T-cell (primary cell): Measurements from ENCODE around the gene ZNF683. TPM values are rescaled to one million over a fixed set of nuclear protein-coding genes. Genes with fewer than 3 reads are reported as not detected.

Experiments used
- ATAC-seq, 4 experiments: fragments of 200-7000 bp in 3 of 4; fragments of 150-1000 bp in 1 of 4; cut with Tn5 transposase; replicated peaks in 1 of 4; 1 replicate in 3 of 4; 2 replicates in 1 of 4; pipeline ENCODE4 v1.10.0; 2021; ENCODE audit warnings: moderate library complexity in 3 of 4, mild to moderate bottlenecking in 2 of 4, moderate number of reproducible peaks in 1 of 4
- CTCF ChIA-PET, 2 donors: fragments of 300-600 bp; sonication (Branson Sonifier 250); formaldehyde crosslinking; loops; one replicate each; lab custom pipeline; 2022; ENCODE audit warnings: antibody characterized with exemption in 2 of 2; lab: Charles Lee
- POLR2A ChIA-PET, 2 donors: fragments of 300-600 bp; sonication (Branson Sonifier 250); formaldehyde crosslinking; loops; one replicate each; lab custom pipeline; 2022; ENCODE audit warnings: antibody characterized with exemption in 2 of 2; lab: Charles Lee
- DNase-seq, 35 experiments: peaks; one replicate each; pipeline versions ENCODE4 v3.0.0 to v3.0.0-alpha.2; 2013 to 2023
- H3K27ac ChIP-seq: one replicate; pipeline ENCODE4 v1.5.1; 2013; ENCODE audit warnings: low read length
- H3K27me3 ChIP-seq, 2 experiments: replicated peaks in 1 of 2; 1 replicate in 1 of 2; 2 replicates in 1 of 2; pipeline versions ENCODE4 v1.6.1 to v1.7.0; 2013; ENCODE audit warnings: low read length in 1 of 2, mixed read lengths in 1 of 2; ENCODE audit not compliant: control insufficient read depth in 2 of 2, insufficient read depth in 2 of 2; ENCODE audit errors: extremely low read depth in 1 of 2
- H3K36me3 ChIP-seq, 2 donors: 1 replicate in 1 of 2; 2 replicates in 1 of 2; pipeline versions ENCODE4 v1.6.1 to v1.7.0; 2013; ENCODE audit warnings: low read length in 1 of 2; ENCODE audit not compliant: control insufficient read depth in 2 of 2, insufficient read depth in 1 of 2; ENCODE audit errors: extremely low read depth in 1 of 2
- H3K4me1 ChIP-seq, 2 experiments: 1 replicate in 1 of 2; 2 replicates in 1 of 2; pipeline versions ENCODE4 v1.6.1 to v1.7.0; 2013; ENCODE audit warnings: low read length in 2 of 2, mixed read lengths in 1 of 2; ENCODE audit not compliant: insufficient read depth in 2 of 2, control insufficient read depth in 1 of 2; ENCODE audit errors: extremely low read depth in 1 of 2
- H3K4me3 ChIP-seq, 2 donors: 1 replicate in 1 of 2; 2 replicates in 1 of 2; pipeline versions ENCODE4 v1.5.1 to v1.7.0; 2013; ENCODE audit warnings: mild to moderate bottlenecking in 2 of 2, low read length in 1 of 2, moderate library complexity in 1 of 2; ENCODE audit not compliant: control insufficient read depth in 1 of 2; ENCODE audit errors: extremely low read depth in 1 of 2
- H3K9me3 ChIP-seq: 2 replicates; pipeline ENCODE4 v1.7.0; 2013
- H3K27ac Mint-ChIP-seq, 2 donors: one replicate each; pipeline ENCODE4 v1.8.0; 2020 to 2021; ENCODE audit warnings: mild to moderate bottlenecking in 2 of 2, mixed read lengths in 2 of 2
- H3K27me3 Mint-ChIP-seq, 2 donors: one replicate each; pipeline ENCODE4 v1.8.0; 2021 to 2022; ENCODE audit warnings: mixed read lengths in 2 of 2
- H3K36me3 Mint-ChIP-seq: one replicate; pipeline ENCODE4 v1.8.0; 2021; ENCODE audit warnings: mixed read lengths
- H3K4me1 Mint-ChIP-seq, 3 donors: one replicate each; pipeline ENCODE4 v1.8.0; 2020 to 2022; ENCODE audit warnings: mixed read lengths in 3 of 3, mild to moderate bottlenecking in 1 of 3
- H3K4me3 Mint-ChIP-seq, 3 donors: one replicate each; pipeline ENCODE4 v1.8.0; 2020 to 2022; ENCODE audit warnings: mild to moderate bottlenecking in 3 of 3, mixed read lengths in 3 of 3, moderate library complexity in 3 of 3
- H3K9me3 Mint-ChIP-seq, 3 donors: one replicate each; pipeline ENCODE4 v1.8.0; 2020 to 2022; ENCODE audit warnings: mixed read lengths in 3 of 3
- WGBS: methylation state at CpG from one replicate; pipeline ENCODE4 v1.1.5; 2013; ENCODE audit warnings: missing lambda C conversion rate; ENCODE audit not compliant: insufficient coverage; 5-methylcytosine and 5-hydroxymethylcytosine counted together
- total RNA-seq, 35 experiments: library from RNA in 6 of 35; stranded (reverse) in 6 of 35; fragments of 120-200 nt in 1 of 35; gene quantifications; one replicate each; pipeline versions ENCODE4 v1.2.1 to v1.2.4 and lab custom pipeline; 2013 to 2026

Gene ZNF683
- total RNA-seq, 5 donors from 2014 or later (not counting 1 experiment from before 2014, with no cell fraction given) = 0.32 to 23.1 (median 5.3) TPM

GRCh38 chr1:26315874-26316850 lies 56.4 kb downstream of the ZNF683 start:
- H3K9me3 ChIP-seq = no peaks in the 10 kb centered on the region
- ChIA-PET POLR2A (interaction anchor here (0.6 to 0.7 kb wide), 2 partner anchors 20 to 42 kb away, joined by 4 to 5 read pairs; no protein-coding TSS in a partner anchor), CTCF (interaction anchor here (0.6 to 3.5 kb wide), 6 partner anchors 8 to 474 kb away, joined by 3 to 21 read pairs (median 5); partner anchors contain the start of gene SH3BGRL3 (in 1 of the 2))
- Mint-ChIP-seq H3K36me3 (peaks cover 21% of the 10 kb centered on the region), H3K4me1 (peaks cover 59 to 71% (median 69%) of the 10 kb centered on the region in 3 donors), H3K27ac (peak overlapping the region; percentile 90 to 92), H3K9me3 (no peaks in the 10 kb centered on the region), H3K4me3 (peak overlapping the region; percentile 18 to 99 (median 63)), H3K27me3 (no peaks in the 10 kb centered on the region)
- no peaks in the 10 kb centered on the region for H3K27me3 ChIP-seq
- ATAC-seq = no peak
- DNase-seq = no peak
- WGBS = 17% methylated on average over 1 of the region's 8 CpGs
- H3K4me1 ChIP-seq = peaks cover 41 to 64% of the 10 kb centered on the region in 2 experiments
- peak overlapping the region in 1 of 2 donors; percentile 12 for H3K4me3 ChIP-seq
- peak overlapping the region; percentile 22 for H3K27ac ChIP-seq
- H3K36me3 ChIP-seq = peaks cover 0 to 12% of the 10 kb centered on the region in 2 donors

GRCh38 chr1:26314501-26314900 lies 58.0 kb downstream of the ZNF683 start:
- Histone ChIP-seq H3K9me3 (no peaks in the 10 kb centered on the region), H3K27ac (peak overlapping the region; percentile 43), H3K27me3 (no peaks in the 10 kb centered on the region), H3K4me3 (no peak overlapping the region), H3K36me3 (no peaks in the 10 kb centered on the region), H3K4me1 (peaks cover 37 to 51% of the 10 kb centered on the region in 2 experiments)
- H3K4me3 Mint-ChIP-seq = peak overlapping the region in 1 of 3 donors; percentile 99
- WGBS = no CpG with 5 or more reads among the region's 5 CpGs
- no peak for DNase-seq
- H3K4me1 Mint-ChIP-seq = peaks cover 50 to 56% (median 56%) of the 10 kb centered on the region in 3 donors
- no peaks in the 10 kb centered on the region for H3K27me3 Mint-ChIP-seq
- H3K9me3 Mint-ChIP-seq = no peaks in the 10 kb centered on the region
- peak overlapping the region; percentile 90 to 92 for H3K27ac Mint-ChIP-seq
- ChIA-PET CTCF (interaction anchor here (0.6 to 1.7 kb wide), 8 partner anchors 29 to 1576 kb away, joined by 3 to 5 read pairs (median 4); partner anchors contain the start of gene SH3BGRL3 (in 1 of the 2)), POLR2A (interaction anchor here (0.9 to 1.0 kb wide), 2 partner anchors 30 to 33 kb away, joined by 3 to 4 read pairs; no protein-coding TSS in a partner anchor)
- no peak for ATAC-seq
- peaks cover 13% of the 10 kb centered on the region for H3K36me3 Mint-ChIP-seq

Other genes starting within 250 kb of the ZNF683 start
- under 1 TPM in 1 of 5 donors, not detected in 4; 0.09 TPM for gene FAM110D, start 213.7 kb downstream of the ZNF683 start, total RNA-seq
- gene C1orf232, start 203.8 kb downstream of the ZNF683 start, total RNA-seq = not detected
- 10 to 100 TPM in 3 of 5 donors, 1 to 10 TPM in 2; 8.5 to 17.7 (median 17.1) TPM for gene ZNF593, start 202.8 kb downstream of the ZNF683 start, total RNA-seq
- not detected for gene ZNF593OS, start 200.9 kb downstream of the ZNF683 start, total RNA-seq
- 1 to 10 TPM; 2.9 to 6.8 (median 3.6) TPM for gene CNKSR1, start 195.3 kb downstream of the ZNF683 start, total RNA-seq
- gene CATSPER4, start 182.1 kb downstream of the ZNF683 start, total RNA-seq = not detected
- 10 to 100 TPM; 14.2 to 28.5 (median 20.7) TPM for gene CEP85, start 138.6 kb downstream of the ZNF683 start, total RNA-seq
- 100 to 1,000 TPM; 218 to 457 (median 370) TPM for gene SH3BGRL3, start 92.7 kb downstream of the ZNF683 start, total RNA-seq
- gene UBXN11, start 66.1 kb downstream of the ZNF683 start, total RNA-seq = 100 to 1,000 TPM in 3 of 5 donors, 10 to 100 TPM in 2; 39.5 to 112 (median 104) TPM
- gene CD52, start 54.8 kb downstream of the ZNF683 start, total RNA-seq = 1,000 to 10,000 TPM in 4 of 5 donors, 100 to 1,000 TPM in 1; 994 to 1,121 (median 1,054) TPM
- 1 to 10 TPM; 3.0 to 7.3 (median 5.1) TPM for gene CRYBG2, start 18.6 kb downstream of the ZNF683 start, total RNA-seq
- 1 to 10 TPM in 2 of 5 donors, under 1 TPM in 1, not detected in 2; 0.95 to 1.3 (median 1.1) TPM for gene LIN28A, start 38.1 kb upstream of the ZNF683 start, total RNA-seq
- 10 to 100 TPM; 34.9 to 48.2 (median 42.9) TPM for gene DHDDS, start 59.6 kb upstream of the ZNF683 start, total RNA-seq
- 100 to 1,000 TPM; 310 to 341 (median 325) TPM for gene HMGN2, start 99.7 kb upstream of the ZNF683 start, total RNA-seq
- 100 to 1,000 TPM in 3 of 5 donors, 10 to 100 TPM in 2; 85.8 to 123 (median 101) TPM for gene RPS6KA1, start 157.0 kb upstream of the ZNF683 start, total RNA-seq